ENCODE measurements around the gene HOMER2. TPM values are rescaled to one million over a fixed set of nuclear protein-coding genes. Genes with fewer than 3 reads are reported as not detected.
"Not testable (repeated sequence)": the region's sequence is repeated elsewhere in the genome, so short reads cannot be mapped to it uniquely, and the experiment has no call there.

Gene HOMER2
- total and polyA plus RNA-seq, 4 donors, result 4.3 to 62.0 (median 23.6) TPM

DNA sequence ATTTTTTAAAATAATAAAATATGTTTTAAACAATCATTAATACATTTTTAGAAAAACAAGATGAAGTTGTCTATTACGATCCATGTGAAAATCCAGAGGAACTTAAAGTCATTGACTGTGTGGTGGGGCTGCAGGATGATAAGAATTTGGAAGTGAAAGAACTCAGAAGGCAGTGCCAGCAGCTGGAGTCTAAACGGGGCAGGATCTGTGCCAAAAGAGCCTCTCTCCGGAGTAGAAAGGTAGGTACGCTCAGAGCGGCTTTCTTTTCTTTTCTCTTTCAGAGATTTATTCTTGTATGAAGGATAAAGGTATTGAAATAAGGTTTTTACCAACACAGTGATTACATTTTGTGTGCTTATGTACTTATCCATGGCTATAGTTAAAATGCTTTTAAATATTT lies 129.5 kb downstream of the HOMER2 start:
- no peak overlapping the region for H3K4me3 ChIP-seq (ENCODE audit: low read depth in 1 of 3, low read length in 3 of 3)
- H3K9ac ChIP-seq (ENCODE audit: low read depth in 1 of 2, low read length in 2 of 2), result no peak overlapping the region
- WGBS, result 58% methylated on average over 5 of the region's 5 CpGs
- no peak overlapping the region for H3K27ac ChIP-seq (ENCODE audit: low read depth in 1 of 2, low read length in 2 of 2)
- H3K4me1 ChIP-seq (ENCODE audit: control insufficient read depth in 4 of 4, insufficient read depth in 4 of 4, low read length in 3 of 4), result peaks cover 0 to 8% (median 3%) of the 10 kb centered on the region in 4 donors
- H3K9me3 ChIP-seq (ENCODE audit: control insufficient read depth in 4 of 4, low read length in 3 of 4), result no peaks in the 10 kb centered on the region
- H3K36me3 ChIP-seq (ENCODE audit: control insufficient read depth in 4 of 4, insufficient read depth in 3 of 4, low read depth in 1 of 4, low read length in 3 of 4), result peaks cover 18 to 46% (median 39%) of the 10 kb centered on the region in 4 donors
- TF ChIP-seq RXRA (IDR thresholded peaks at IDR 0.05), result no peak
- TF ChIP-seq SP1 (IDR thresholded peaks at IDR 0.05), result no peak
- TF ChIP-seq FOXA1 (IDR thresholded peaks at IDR 0.05), result no peak
- no peak for TF ChIP-seq FOXA2 (IDR thresholded peaks at IDR 0.05)
- TF ChIP-seq TAF1 (conservative IDR thresholded peaks at IDR 0.05), result no peak
- TF ChIP-seq, protein P1, sequence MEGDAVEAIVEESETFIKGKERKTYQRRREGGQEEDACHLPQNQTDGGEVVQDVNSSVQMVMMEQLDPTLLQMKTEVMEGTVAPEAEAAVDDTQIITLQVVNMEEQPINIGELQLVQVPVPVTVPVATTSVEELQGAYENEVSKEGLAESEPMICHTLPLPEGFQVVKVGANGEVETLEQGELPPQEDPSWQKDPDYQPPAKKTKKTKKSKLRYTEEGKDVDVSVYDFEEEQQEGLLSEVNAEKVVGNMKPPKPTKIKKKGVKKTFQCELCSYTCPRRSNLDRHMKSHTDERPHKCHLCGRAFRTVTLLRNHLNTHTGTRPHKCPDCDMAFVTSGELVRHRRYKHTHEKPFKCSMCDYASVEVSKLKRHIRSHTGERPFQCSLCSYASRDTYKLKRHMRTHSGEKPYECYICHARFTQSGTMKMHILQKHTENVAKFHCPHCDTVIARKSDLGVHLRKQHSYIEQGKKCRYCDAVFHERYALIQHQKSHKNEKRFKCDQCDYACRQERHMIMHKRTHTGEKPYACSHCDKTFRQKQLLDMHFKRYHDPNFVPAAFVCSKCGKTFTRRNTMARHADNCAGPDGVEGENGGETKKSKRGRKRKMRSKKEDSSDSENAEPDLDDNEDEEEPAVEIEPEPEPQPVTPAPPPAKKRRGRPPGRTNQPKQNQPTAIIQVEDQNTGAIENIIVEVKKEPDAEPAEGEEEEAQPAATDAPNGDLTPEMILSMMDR (IDR thresholded peaks at IDR 0.05; ENCODE audit: low read depth, low read length, missing input control), result no peak
- no peak for TF ChIP-seq HNF4A (conservative IDR thresholded peaks at IDR 0.05)
- TF ChIP-seq MAX (IDR thresholded peaks at IDR 0.05), result no peak
- no peak for TF ChIP-seq GABPA (IDR thresholded peaks at IDR 0.05 in 1 of 2, conservative IDR thresholded peaks at IDR 0.05 in 1 of 2)
- TF ChIP-seq ZBTB33 (IDR thresholded peaks at IDR 0.05), result no peak
- no peak for TF ChIP-seq JUND (IDR thresholded peaks at IDR 0.05)
- no peak for TF ChIP-seq EGR1 (IDR thresholded peaks at IDR 0.05; ENCODE audit: low read depth in 2 of 2)
- TF ChIP-seq REST (IDR thresholded peaks at IDR 0.05), result no peak
- DNase-seq (ENCODE audit: low spot score), result no peak
- H3K27me3 ChIP-seq (ENCODE audit: control insufficient read depth in 4 of 4, insufficient read depth in 4 of 4, low read length in 3 of 4), result no peaks in the 10 kb centered on the region

DNA sequence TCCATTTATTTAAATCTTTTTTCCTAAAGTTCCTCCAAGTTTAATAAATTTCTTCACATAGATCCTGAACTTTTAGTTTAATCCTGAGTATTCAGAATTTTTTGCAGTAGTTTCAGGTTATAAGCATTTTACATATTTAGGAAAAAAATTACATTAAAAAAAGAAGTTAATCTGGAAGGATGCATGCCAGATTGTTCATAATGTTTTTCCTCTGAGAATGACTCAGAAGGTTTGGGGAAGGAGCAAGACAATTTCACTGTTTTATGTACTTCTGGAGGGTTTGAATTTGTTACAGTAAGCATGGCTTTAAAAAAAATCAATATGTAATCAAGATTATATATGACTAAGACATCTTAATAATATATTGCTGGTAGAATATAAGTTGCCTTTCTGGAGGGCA lies 130.7 kb downstream of the HOMER2 start:
- H3K27me3 ChIP-seq (ENCODE audit: control insufficient read depth in 4 of 4, insufficient read depth in 4 of 4, low read length in 3 of 4); DNase-seq (ENCODE audit: low spot score); H3K9me3 ChIP-seq (ENCODE audit: control insufficient read depth in 4 of 4, low read length in 3 of 4); H3K9ac ChIP-seq (ENCODE audit: low read depth in 1 of 2, low read length in 2 of 2); H3K4me1 ChIP-seq (ENCODE audit: control insufficient read depth in 4 of 4, insufficient read depth in 4 of 4, low read length in 3 of 4); H3K27ac ChIP-seq (ENCODE audit: low read depth in 1 of 2, low read length in 2 of 2); H3K4me3 ChIP-seq (ENCODE audit: low read depth in 1 of 3, low read length in 3 of 3): not testable (repeated sequence)
- peaks cover 18 to 50% (median 46%) of the 10 kb centered on the region in 4 donors for H3K36me3 ChIP-seq (ENCODE audit: control insufficient read depth in 4 of 4, insufficient read depth in 3 of 4, low read depth in 1 of 4, low read length in 3 of 4)

- WGBS, result 89% methylated on average over 3 of the region's 3 CpGs
- not testable (repeated sequence) for H3K27me3 ChIP-seq (ENCODE audit: control insufficient read depth in 4 of 4, insufficient read depth in 4 of 4, low read length in 3 of 4); H3K4me1 ChIP-seq (ENCODE audit: control insufficient read depth in 4 of 4, insufficient read depth in 4 of 4, low read length in 3 of 4); DNase-seq (ENCODE audit: low spot score); H3K4me3 ChIP-seq (ENCODE audit: low read depth in 1 of 3, low read length in 3 of 3); H3K27ac ChIP-seq (ENCODE audit: low read depth in 1 of 2, low read length in 2 of 2); H3K9ac ChIP-seq (ENCODE audit: low read depth in 1 of 2, low read length in 2 of 2); H3K9me3 ChIP-seq (ENCODE audit: control insufficient read depth in 4 of 4, low read length in 3 of 4)
- H3K36me3 ChIP-seq (ENCODE audit: control insufficient read depth in 4 of 4, insufficient read depth in 3 of 4, low read depth in 1 of 4, low read length in 3 of 4), result peaks cover 18 to 48% (median 44%) of the 10 kb centered on the region in 4 donors
Observed at GRCh38 chr15:82821396-82821795, 131.1 kb downstream of the HOMER2 start.
